ENCODE results near the gene TRIM32.

DNA sequence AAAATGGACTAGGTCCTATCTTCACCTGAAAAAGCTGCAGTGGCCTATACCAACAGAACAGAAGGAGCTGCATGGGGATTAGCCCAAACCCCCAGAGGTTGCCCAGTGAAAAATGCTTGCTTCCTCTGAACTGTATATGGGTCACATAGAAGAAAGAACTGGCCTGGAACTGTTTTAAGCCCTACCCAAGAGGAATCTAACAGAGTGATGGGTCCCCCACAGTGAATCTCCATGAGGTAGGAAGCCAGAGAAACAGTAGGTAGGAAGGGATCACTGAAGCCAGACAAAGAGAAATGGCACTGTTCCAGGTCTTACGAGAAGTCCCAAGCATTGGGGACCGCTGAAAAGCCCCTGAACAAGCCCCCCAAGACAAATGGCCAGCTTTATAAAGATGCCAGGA, 28.8 kb upstream of the TRIM32 start:
- TF ChIP-seq ESRRA (IDR thresholded peaks at IDR 0.05; ENCODE audit: borderline replicate concordance, low read length) (no peak), POLR2A (IDR thresholded peaks at IDR 0.05; ENCODE audit: low read length) (no peak), NR3C1 (IDR thresholded peaks at IDR 0.05) (no peak), ZC3H11A (IDR thresholded peaks at IDR 0.05) (no peak), MYC (IDR thresholded peaks at IDR 0.05; ENCODE audit: borderline replicate concordance, low read length) (no peak), CBX2 (IDR thresholded peaks at IDR 0.05; ENCODE audit: borderline replicate concordance, low read depth) (no peak), NFE2L2 (conservative IDR thresholded peaks at IDR 0.05; ENCODE audit: low read length) (no peak), ZNF302 (CRISPR knock-in tag; IDR thresholded peaks at IDR 0.05) (no peak), HEYL (CRISPR knock-in tag; IDR thresholded peaks at IDR 0.05) (no peak), TP53 (CRISPR knock-in tag; IDR thresholded peaks at IDR 0.05) (no peak), SMC3 (IDR thresholded peaks at IDR 0.05) (no peak)
- TF ChIP-seq, protein P1, sequence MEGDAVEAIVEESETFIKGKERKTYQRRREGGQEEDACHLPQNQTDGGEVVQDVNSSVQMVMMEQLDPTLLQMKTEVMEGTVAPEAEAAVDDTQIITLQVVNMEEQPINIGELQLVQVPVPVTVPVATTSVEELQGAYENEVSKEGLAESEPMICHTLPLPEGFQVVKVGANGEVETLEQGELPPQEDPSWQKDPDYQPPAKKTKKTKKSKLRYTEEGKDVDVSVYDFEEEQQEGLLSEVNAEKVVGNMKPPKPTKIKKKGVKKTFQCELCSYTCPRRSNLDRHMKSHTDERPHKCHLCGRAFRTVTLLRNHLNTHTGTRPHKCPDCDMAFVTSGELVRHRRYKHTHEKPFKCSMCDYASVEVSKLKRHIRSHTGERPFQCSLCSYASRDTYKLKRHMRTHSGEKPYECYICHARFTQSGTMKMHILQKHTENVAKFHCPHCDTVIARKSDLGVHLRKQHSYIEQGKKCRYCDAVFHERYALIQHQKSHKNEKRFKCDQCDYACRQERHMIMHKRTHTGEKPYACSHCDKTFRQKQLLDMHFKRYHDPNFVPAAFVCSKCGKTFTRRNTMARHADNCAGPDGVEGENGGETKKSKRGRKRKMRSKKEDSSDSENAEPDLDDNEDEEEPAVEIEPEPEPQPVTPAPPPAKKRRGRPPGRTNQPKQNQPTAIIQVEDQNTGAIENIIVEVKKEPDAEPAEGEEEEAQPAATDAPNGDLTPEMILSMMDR (IDR thresholded peaks at IDR 0.05), result no peak
- TF ChIP-seq, protein P2, sequence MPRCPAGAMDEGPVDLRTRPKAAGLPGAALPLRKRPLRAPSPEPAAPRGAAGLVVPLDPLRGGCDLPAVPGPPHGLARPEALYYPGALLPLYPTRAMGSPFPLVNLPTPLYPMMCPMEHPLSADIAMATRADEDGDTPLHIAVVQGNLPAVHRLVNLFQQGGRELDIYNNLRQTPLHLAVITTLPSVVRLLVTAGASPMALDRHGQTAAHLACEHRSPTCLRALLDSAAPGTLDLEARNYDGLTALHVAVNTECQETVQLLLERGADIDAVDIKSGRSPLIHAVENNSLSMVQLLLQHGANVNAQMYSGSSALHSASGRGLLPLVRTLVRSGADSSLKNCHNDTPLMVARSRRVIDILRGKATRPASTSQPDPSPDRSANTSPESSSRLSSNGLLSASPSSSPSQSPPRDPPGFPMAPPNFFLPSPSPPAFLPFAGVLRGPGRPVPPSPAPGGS (IDR thresholded peaks at IDR 0.05), result no peak
